T47D (cell line): Measurements from ENCODE around the gene VCAN.

Experiments used
- DNase-seq, 2 experiments: peaks; one replicate each; pipeline versions ENCODE4 v3.0.0 to v3.0.0-alpha.2; 2011 to 2012; ENCODE audit warnings: low read depth in 1 of 2, low spot score in 1 of 2
- JUND ChIP-seq: IDR thresholded peaks from 2 replicates; pipeline ENCODE4 v1.6.1; 2012; ENCODE audit warnings: low read depth
- in situ Hi-C: cut with HindIII; loops from 2 replicates; pipeline ENCODE4 v1.10.0; 2016; ENCODE audit warnings: low sequenced_read_pairs, low pct_unique_long_range_greater_than_20kb

VCAN gene

DNA sequence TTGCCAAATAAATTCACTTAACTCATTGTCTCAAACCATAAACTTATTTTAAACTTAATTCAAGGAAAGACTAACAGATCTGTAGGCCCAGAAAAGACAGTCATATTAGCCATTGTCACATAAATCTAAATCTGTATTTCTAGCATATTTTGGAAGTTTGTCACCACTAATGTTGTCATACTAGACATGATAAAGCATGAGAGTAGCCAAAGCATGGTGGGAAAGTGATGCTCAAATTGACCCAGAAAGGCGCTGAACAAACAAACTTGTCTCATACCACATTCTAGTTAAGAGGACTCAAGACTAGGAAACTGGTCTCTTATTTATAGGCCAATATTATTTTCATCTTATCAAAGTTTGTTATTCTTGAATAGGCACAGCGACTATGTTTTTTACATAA lies 99.4 kb downstream of the VCAN start:
- in situ Hi-C loops = no loop called here
- no peak for DNase-seq
- TF ChIP-seq JUND = no peak

DNA sequence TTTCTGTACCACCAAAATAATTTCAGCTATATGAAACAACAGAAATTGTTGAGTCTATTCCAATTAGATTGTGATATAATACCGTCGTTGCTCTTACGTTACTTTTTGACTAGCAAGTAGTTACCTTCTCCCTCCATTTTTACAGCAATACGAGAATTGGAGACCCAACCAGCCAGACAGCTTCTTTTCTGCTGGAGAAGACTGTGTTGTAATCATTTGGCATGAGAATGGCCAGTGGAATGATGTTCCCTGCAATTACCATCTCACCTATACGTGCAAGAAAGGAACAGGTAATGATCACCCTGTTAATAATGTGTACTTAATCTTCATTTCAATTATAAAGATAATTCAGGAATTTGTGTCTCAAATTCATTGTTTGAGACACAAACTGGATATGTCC lies 100.7 kb downstream of the VCAN start:
- in situ Hi-C loops = no loop called here
- no peak for TF ChIP-seq JUND
- DNase-seq = no peak

GRCh38 chr5:83576341-83576740 lies 104.8 kb downstream of the VCAN start:
- in situ Hi-C loops = no loop called here
- TF ChIP-seq JUND = no peak
- DNase-seq = no peak

GRCh38 chr5:83577036-83577636 lies 105.6 kb downstream of the VCAN start:
- no peak for TF ChIP-seq JUND
- DNase-seq = no peak
- in situ Hi-C loops = no loop called here

DNA sequence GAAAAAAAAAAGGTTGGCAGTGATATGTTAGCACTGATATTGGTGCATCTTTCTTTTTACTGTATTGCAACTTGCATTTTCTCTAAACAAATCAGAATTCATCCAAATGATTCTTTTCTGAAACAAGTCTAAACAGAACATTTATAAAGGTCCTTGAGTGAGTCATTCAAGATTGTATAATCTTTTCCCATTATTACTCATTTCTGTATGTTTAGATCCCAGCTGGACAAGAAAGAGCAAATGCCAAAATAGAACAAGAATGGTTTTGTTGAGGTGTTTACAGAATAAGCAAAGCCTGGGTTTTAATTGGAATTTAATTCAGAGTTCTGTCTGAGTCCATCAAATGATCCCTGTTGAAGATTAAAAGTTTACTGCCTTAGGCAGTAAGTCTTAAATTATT lies 112.3 kb downstream of the VCAN start:
- in situ Hi-C loops = no loop called here
- no peak for DNase-seq
- TF ChIP-seq JUND = no peak

DNA sequence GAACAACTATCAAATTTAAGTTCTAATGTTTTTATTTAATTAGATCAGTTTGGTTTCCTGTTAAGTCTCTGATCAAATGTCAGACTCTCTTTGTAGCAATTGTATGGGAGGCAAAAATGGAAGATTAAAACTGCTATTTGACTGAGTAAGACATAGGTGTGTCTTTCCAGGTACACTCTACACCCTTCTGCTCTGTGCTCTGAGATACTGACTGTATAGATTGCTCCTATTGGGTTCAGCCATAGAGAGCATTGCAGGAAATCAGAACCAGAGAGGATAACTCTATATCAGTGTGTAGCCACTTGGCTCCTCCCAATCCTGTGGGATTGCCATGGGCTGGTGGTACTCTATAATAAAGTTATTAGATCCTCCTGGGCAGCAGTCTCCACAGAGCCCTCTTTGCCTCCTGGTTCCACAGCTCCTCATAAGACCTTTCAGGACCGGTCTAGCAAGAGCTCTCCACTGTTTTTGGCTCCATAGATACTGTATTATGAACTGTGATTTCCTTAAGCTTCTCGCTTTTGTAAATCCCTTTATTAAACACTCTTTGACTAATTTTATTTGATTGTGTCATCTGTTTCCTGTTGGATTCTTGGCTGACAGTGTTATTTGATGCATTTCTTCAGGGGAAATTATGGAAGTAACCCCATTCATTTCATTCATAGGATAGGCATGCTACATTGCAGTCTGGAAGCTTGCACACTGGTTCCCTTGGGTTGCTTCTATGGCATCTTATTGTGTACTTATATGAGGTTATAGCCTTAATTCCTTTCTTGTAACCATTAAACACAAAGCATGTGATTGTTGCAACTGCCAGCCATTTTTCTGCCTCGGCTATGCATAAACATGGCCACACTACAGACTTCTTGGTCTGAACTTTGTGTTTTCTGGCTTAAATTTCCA lies 115.6 kb downstream of the VCAN start:
- in situ Hi-C loops = no loop called here
- no peak for TF ChIP-seq JUND
- no peak for DNase-seq

GRCh38 chr5:83589786-83590185 lies 118.2 kb downstream of the VCAN start:
- in situ Hi-C loops = no loop called here
- peak in 1 of 2 experiments; percentile 64 for DNase-seq
- TF ChIP-seq JUND = no peak

DNA sequence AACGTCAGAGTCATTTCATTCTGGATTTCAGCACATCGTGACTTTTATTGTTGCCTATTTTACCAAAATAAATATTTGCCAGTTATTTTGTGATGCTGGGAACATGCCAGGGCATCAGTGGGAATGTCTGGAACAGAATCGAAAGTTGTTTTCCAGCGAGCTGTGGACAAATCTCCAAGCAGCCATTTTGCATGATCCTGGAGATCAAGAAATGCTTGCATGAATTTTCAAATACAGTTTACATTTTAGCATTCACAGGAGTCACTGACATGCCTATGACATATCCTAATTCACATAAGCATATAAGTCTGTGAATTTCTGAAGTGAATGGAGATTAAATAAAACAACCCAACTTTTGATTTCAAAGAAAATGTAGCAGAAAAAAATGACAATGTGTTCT lies 119.4 kb downstream of the VCAN start:
- no peak for TF ChIP-seq JUND

GRCh38 chr5:83595217-83595616 lies 123.7 kb downstream of the VCAN start:
- DNase-seq = peak; percentile 8 to 22
- no peak for TF ChIP-seq JUND
- in situ Hi-C loops = no loop called here

More for the DNA sequence above, 119.4 kb downstream of the VCAN start:
- peak in 1 of 2 experiments; percentile 2 for DNase-seq
- in situ Hi-C loops = no loop called here

DNA sequence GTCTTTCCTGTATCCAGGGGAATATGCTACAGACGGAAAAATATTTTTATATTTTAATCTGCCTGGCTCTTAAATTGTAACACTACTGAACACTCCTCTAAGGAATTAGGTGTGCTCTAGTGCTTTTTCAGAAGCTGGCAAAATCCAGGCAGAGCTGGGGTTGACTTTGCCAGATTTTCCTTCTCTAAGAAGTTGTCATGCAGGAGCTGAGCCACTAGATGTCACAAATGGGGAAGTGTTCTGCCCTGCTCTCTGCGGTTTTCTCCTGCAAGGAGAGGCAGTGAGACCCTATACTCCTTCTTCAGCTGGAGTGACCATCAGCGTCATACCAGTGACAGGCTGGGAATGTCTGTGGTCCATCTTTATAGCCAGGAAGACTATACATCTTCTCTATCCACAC lies 136.6 kb downstream of the VCAN start:
- DNase-seq = peak; percentile 30 to 68
- in situ Hi-C loops = no loop called here

GRCh38 chr5:83614841-83615240 lies 143.3 kb downstream of the VCAN start:
- in situ Hi-C loops = no loop called here
- no peak for DNase-seq
- no peak for TF ChIP-seq JUND

More for the DNA sequence above, 136.6 kb downstream of the VCAN start:
- no peak for TF ChIP-seq JUND

GRCh38 chr5:83628360-83628759 lies 156.8 kb downstream of the VCAN start:
- no peak for TF ChIP-seq JUND
- no peak for DNase-seq
- in situ Hi-C loops = no loop called here
